HG03066 (cell line): Measurements from ENCODE around the gene TMC1.
A peak's percentile ranks its signal among the peaks of the same experiment; 100 is the strongest.
"Not testable (repeated sequence)": the region's sequence is repeated elsewhere in the genome, so short reads cannot be mapped to it uniquely, and the experiment has no call there.

Source experiments
- ATAC-seq: cut with Tn5 transposase; IDR thresholded peaks from one replicate; pipeline ENCODE4 v1.9.1; 2021; ENCODE audit warnings: low read depth; ENCODE audit not compliant: unreplicated experiment

Gene TMC1

DNA sequence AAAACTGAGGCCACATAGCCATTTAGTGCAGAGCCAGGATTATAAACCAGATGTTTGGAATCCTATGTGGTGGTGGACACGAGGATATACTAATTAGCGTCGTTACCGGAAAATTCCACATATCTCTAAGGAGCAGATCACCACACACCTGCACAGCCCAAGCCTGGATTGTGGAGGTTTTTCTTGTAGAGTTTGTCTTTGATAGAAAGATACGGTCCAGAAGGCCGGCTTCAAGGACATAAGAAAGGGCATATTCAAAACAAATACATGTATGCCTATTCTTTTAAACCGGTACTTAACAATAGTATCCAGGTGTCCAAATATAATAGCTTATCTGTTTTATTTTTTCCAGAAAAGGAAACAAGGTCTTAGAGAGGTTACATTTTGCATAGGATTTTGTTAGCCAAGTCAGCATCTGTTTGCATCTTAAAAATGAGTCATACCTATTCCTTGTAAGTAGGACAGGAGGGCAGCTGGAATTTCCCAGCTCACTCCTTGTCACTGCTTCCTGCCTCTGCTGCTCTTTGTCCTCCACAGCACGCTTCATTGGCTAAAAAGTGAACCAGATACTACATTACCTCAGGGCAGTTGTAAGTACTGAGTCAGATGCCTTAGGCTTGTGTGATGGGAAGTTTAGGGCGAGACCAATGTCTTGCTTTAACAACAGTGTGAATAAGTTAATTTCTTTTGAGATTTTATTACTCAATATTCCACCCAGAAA, 3.6 kb downstream of the TMC1 start:
- ATAC-seq: no peak

DNA sequence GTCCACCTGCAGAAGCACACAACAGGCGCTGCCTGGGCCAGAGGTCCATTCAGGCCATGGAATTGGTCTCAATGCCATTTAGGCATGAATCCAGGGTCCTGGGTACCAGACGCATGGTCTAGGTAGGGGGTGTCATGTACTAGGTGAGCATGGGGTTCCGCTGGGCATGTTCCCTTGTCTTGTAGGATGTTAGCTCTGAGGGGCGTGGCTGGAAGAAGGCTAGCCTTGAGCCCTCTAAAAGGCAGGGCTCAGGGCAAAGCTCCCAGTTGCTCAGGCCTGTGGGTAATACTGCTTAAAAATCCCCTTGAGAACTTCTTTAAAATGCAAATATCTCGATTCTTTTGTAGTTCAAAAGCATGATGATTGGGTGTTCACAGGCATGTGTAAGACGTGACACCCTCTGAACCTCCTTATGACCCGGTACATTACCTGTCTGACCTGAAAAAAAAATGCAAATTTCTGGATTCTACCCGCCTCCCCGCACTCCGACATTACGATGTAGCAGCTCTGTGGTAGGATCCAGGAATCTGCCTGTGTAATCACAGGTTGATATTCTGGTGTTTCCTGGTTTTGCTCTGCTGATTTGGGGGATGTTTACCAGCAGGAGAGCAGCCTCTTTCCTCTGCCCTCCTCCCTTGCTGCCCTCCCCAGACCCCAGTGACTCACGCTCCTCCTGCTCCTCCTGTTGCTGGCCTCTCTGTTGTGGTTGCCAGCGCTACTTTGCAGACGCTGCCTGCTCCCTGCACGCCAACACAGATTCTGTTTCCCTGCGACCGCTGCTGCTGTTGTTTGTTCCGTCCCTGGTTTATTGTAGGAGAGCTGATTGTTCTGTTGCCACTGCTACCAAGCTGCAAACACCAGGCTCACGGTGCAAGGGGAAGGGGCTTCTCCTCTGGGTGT, 5.7 kb downstream of the TMC1 start:
- peak; percentile 66 for ATAC-seq

DNA sequence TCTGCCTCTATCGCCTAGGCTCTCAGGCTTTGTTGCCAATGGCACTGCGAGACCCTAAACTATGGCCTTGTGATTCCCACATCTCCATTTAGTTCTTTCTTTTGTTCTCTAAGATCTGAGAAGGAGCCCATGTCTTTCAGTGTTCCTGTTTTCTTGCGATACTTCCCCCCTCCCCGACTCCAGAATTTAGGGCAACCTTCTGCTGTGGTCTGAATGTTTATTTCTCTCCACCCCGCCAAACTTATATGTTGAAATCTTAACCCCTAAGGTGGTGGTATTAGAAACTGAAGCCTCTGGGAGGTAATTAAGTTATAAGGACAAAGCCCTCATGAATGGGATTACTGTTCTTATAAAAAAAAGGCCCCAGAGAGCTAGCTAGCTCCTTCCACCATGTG, 6.4 kb downstream of the TMC1 start:
- no peak for ATAC-seq

DNA sequence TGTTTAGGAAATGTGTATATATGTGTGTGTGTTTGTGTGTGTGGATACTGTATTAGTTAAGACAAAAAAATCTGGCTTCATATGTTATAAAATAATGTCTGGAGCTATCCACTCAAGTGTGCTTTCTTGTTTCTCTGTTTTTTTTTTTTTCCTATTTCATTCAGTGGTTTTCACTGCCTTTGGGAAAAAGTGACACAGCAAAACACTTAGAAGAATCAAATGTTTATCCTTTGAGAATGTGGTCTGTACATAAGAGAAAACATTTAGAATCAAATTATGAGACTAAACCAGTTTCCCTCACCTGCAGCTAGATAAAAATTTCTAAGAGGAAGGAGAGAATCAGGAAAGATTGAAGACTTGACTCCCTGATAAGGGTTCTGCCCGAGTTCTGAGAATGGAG, 8.1 kb downstream of the TMC1 start:
- no peak for ATAC-seq

DNA sequence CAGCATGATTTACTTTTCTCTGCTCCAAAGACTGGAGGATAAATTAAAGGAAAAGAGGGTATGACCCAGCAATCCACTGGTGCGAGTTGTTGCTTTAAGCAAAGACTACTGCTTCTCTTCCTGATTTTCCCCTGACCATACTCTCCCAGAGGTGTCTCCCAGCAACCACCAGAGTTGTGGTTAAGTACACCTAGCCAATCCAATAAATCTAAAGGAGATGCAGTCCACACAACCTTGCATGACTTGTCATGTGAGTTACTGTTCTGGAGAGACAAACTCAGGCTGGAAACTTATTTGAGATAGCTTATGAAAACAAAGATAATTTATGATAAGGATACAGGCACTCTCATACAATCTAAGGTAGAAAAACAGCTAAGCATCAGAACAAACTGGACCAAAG, 11.9 kb downstream of the TMC1 start:
- no peak for ATAC-seq

DNA sequence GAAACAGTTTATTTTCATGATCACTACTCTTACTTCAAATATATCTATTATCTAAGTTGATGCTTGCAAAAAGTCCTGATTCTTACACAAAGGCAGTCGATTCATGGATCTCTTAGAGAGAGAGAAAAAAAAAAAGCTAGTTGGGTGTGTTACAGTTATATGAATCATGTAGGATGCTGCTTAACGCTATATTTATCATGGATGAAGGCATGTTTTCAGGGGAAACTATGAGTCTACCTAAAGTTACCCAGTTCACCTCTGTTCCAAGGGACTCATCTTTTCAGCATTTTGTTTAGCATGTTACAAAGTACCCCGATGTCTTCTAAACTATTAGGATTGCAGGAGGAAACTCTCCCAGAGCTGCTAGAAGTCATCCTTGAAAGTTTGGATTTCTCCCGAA, 13.5 kb downstream of the TMC1 start:
- ATAC-seq: no peak

DNA sequence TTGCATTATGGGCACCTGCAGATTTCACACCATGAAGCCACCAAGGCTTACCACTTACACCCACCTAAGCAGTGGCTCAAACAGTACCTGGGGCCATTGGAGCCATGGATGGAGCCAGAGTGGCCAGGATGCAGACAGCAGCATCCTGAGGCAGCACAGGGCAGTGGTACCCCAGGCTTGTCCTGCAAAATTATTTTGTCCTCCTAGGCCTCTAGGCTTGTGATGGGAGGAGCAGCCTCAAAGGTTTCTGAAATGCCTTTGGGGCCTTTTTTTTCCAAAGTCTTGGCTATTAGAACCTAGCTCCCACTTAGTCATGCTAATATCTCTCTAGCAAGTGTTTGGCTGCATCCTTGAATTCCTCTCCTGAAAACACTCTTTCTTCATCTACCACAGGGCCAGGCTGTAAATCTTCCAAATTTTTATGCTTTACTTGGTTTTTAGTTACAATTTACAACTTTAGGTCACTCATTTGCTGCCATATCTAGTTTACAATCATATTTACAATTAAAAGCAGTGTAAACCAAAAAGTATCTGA, 15.7 kb downstream of the TMC1 start:
- no peak for ATAC-seq

DNA sequence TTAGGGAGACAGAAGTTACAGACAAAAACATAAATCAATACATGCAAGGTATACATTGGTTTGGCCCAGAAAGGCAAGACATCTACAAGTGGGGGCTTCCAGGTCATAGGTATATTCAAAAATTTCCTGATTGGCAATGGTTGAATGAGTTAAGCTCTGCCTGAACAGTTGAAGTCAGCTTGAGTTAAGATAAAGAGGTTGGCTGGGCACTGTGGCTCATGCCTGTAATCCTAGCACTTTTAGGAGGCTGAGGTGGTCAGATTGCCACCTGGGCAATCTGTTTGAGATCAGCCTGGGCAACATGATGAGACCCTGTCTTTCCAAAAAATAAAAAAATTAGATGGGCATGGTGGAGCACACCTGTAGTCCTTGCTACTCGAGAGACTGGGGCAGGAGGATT, 16.3 kb downstream of the TMC1 start:
- ATAC-seq: no peak

DNA sequence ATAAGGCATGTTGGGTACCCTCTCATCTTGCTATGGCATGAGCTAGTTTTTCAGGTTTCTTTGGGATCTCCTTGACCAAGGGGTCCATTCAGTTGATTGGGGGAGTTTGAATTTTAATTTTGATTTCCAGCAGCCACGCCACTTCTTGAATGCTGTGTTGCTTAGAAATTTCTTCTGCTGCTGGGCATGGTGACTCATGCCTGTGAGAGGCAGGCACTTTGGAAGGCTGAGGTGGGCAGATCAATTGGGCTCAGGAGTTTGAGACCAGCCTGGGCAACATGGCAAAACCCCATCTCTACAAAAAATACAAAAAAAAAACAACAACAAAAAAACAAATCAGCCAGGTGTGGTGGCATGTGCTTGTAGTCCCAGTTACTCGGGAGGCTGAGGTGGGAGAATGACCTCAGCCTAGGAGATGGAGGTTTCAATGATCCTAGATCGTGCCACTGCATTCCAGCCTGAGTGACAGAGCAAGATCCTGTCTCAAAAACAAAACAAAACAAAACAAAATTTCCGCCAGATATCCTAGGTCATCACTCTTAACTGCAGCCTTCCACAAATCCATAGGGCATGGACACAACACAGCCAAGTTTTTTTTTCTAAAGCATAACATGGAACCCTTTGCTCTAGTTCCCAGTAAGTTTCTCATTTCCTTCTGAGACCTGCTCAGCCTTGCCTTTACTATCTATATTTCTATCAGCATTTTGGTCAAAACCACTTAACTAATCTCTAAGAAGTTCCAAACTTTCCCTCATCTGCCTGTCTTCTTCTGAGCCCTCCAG, 17.7 kb downstream of the TMC1 start:
- no peak for ATAC-seq

DNA sequence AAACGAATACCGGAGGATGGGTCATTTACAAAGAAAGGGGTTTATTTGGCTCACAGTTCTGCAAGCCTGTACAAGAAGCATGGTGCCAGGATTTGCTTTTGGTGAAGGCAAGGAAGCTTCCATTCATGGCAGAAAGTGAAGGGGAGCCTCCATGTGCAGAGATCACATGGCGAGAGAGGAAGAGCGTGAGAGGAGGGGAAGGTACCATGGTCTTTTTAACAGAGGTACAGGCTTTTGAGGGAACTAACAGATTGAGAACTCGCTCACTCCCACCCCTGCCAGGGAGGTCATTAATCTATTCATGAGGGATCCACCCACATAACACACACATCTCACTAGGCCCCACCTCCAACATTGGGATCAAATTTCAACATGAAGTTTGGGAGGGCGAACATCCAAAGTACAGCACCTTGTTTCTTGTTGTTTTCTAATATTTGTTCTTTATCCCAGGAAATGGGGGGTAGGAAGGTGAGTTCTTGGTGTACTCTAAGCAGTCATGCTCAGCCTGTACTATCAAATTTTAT, 18.5 kb downstream of the TMC1 start:
- ATAC-seq: no peak

DNA sequence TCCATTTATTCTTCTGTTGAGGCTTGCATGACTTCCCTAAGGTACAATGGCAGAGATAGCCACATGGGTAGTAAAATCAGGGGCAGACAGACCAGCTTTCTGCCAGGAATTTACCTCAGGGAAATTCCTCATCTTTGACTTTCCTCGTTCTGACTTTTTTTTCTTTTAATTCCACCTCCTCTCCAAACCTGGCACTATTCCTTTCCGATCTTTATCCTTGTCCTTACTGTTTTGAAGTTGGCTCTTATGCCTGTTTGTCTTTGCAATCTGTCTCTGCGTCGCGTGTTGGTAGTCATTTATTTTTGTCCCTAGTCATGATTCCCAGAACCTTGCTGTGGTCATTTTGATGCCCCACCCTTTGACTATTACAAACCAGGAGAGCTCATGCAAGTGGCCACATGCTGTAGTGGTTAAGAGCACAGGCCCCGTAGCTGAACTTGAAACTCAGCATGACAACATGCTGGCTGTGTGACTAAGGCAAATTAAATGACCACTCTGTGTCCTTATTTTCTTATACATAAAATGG, 19.0 kb downstream of the TMC1 start:
- ATAC-seq: no peak

DNA sequence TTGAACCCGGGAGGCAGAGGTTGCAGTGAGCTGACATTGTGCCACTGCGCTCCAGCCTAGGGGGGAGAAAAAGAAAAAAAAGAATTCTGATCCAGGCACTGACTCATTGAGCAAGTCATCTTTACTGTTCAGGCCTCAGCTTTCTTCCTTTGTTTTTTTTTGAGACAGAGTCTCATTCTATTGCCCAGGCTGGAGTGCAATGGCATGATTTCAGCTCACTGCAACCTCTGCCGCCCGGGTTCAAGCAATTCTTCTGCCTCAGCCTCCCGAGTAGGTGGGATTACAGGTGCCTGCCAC, 21.1 kb downstream of the TMC1 start:
- not testable (repeated sequence) for ATAC-seq

DNA sequence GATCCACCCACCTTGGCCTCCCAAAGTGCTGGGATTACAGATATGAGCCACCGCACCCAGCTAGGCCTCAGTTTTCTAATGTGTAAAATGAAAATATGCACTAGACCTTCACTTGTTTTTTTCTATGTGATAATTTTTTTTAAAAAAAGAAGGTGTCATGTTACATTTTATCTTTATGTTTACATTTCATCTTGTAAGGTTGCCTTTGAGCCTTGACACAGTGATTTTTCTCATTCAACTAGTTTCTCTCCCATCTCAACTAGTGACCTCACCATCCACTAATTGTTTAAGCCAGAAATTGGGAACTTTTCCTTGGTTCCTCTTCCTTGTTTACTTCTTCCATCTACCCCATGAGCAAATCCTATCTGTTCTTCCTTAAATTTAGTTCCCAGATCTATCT, 21.5 kb downstream of the TMC1 start:
- no peak for ATAC-seq

DNA sequence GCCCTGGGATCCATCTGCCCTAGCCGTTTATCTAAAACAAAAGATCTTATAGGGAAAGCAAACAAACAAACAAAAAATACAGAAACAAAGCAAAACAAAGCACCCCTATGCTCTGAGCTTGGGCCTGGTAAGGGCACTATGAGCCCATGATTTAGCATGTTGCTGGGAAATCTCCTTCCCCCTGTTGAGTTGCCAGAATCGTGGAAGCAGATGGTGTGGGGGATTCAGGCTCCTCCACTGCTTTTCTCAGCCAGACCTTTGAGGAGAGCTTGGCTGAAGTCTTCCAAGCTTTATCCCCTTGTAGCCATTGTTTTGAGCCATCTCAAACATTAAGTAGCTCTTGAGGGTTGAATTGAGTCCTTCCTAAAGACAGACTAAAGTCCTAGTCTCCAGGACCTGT, 29.9 kb downstream of the TMC1 start:
- no peak for ATAC-seq

DNA sequence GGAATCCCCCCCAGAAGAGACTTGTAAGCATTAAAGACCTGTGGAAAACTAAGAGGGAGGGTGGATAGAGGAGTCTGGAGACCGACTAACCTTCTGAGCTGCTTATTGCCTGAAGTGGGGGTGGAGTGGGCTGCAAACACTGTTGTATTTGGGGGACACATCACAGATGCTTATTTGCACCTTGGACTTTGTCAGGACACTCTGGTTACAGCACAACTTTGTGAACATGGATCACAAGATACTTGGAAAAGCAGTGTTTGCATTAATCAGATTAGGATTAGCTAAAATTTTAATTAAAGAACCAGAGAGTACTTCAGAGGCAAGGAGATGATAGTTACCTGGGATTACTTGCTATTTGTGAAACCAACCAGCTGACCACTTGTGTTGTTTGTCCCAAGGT, 30.9 kb downstream of the TMC1 start:
- no peak for ATAC-seq

DNA sequence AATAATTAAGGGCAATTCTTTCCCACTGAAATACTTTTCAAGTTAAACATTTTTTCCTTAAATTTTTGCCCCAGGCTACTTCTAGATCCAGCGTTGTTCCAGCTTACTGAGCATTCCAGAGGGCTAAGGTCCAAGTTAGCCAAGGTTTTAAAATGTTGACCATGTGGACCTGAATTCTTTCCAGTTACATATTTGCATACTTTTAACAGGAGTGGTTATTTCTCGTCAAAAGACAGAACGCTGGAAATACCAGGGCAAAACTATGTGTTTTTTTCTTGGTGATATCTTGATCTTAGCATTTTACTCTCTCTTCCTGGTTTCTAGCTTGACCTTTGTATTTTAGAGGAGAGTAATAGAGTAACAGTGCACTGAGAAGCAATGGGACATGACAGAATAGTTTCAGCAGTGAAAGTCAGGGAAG, 32.8 kb downstream of the TMC1 start:
- ATAC-seq: no peak

DNA sequence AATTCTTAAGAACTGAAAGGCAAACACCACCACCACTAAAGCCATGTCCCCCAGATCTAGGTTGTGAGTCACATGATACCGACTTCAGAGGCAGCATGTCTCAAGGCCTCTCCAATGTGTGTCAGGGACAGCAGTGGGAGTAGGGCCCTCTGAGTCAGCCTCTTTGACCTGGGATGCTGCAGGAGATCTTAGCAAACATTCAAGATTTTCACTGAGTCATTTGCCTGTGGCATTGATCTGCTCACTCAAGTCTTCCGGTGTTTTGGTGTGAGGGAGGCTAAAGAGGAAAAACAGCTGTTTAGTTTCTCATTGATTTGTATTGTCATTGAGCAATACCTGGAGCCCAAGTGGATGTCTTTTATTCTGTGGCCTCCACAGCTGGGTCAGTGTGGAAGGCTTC, 36.1 kb downstream of the TMC1 start:
- no peak for ATAC-seq

DNA sequence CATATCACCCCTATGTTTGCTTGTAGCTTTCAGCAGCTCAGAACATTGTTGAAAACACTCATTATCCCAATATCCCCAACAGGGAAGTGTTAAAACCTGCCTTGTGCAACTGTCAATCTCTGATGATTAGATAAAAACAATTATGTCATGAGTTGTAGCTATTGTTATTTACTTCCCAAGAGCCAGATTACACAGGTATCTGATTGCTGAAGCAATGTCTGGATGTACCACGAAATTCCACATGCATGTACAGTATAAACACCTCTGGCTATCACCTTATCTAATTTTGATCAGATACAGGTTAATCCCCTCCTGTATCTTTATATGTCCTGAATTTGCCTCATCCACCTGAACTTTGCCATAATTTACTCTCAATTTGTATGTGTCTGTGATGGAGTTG, 38.7 kb downstream of the TMC1 start:
- ATAC-seq: no peak

DNA sequence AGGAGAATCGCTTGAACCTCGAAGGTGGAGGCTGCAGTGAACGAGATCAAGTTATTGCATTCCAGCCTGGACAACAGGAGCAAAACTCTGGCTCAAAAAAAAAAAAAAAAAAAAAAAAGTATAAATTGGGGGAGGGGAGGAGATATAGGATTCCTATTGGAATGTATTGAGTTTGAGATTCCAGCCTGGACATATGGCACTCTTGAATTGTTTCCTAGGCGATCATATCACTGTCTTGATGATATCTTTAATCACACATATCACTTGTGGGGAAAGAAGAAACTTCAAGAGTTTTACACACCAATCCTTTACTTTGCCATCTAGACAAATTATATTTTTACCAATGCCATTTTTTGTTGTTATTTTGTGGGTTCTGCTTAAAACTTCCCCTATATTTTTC, 42.4 kb downstream of the TMC1 start:
- no peak for ATAC-seq

DNA sequence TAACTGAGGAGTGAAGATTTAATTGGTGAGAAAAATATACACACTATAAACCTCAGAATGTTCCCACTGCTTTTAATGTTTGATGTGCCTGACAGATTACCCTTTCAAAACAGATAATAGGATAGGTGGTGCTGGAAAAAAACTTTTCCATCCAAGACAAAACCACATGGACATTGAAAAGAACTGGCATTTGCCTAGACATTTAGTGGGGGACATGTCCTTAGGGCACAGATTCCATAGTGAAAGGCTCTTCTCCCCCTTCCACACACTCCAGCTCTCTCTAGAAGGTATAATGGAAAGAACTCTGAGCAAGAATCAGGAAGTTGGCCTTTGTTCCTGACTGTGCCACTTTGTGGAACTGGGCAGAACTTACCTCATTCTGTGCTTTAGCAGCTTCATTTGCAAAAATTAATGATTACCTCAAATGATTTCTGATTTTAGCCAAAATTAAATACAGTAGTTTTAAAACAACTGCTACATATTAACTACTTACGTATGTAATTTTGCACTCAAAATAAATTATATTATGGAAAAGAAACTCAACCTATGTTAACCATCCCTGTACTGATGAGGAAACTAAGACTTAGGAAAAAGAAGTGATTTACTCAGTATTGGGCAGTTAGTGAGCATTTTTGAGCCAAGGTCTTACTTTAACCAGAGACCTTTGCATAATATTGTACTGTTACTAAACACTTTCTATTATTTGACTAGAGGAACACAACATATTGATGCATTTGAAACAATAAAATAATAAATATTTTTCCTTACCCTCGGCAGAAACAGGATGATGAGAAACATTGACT, 43.3 kb downstream of the TMC1 start:
- no peak for ATAC-seq
